Neuron (in vitro differentiated cells): ENCODE measurements around the gene NEB.
"Not testable (repeated sequence)": the region's sequence is repeated elsewhere in the genome, so short reads cannot be mapped to it uniquely, and the experiment has no call there.

Source experiments
- H2AFZ ChIP-seq: one replicate; pipeline ENCODE4 v1.6.1; 2013; ENCODE audit warnings: low read depth, mild to moderate bottlenecking, inconsistent platforms, low read length, moderate library complexity
- H3K27me3 ChIP-seq: one replicate; pipeline ENCODE4 v1.6.1; 2013; ENCODE audit warnings: low read length; ENCODE audit not compliant: insufficient read depth
- H3K36me3 ChIP-seq: one replicate; pipeline ENCODE4 v1.6.1; 2013; ENCODE audit warnings: low read length; ENCODE audit not compliant: insufficient read depth
- H3K4me1 ChIP-seq: one replicate; pipeline ENCODE4 v1.6.1; 2013; ENCODE audit warnings: low read length; ENCODE audit not compliant: insufficient read depth
- H3K4me3 ChIP-seq: 2 replicates; pipeline ENCODE4 v1.5.1; 2013; ENCODE audit warnings: mild to moderate bottlenecking, low read length, moderate library complexity
- H3K9me3 ChIP-seq: one replicate; pipeline ENCODE4 v1.6.1; 2013; ENCODE audit warnings: low read length

Gene NEB

GRCh38 chr2:151650456-151650855 is 83.8 kb downstream of the NEB start:
- H3K4me3 ChIP-seq, result no peak overlapping the region
- no peaks in the 10 kb centered on the region for H3K27me3 ChIP-seq
- peaks cover 2% of the 10 kb centered on the region for H3K9me3 ChIP-seq
- no peaks in the 10 kb centered on the region for H3K36me3 ChIP-seq
- H2AFZ ChIP-seq, result no peak overlapping the region
- no peaks in the 10 kb centered on the region for H3K4me1 ChIP-seq

- H3K4me3 ChIP-seq, result no peak overlapping the region
- no peaks in the 10 kb centered on the region for H3K36me3 ChIP-seq
- H3K27me3 ChIP-seq, result no peaks in the 10 kb centered on the region
- no peak overlapping the region for H2AFZ ChIP-seq
- H3K4me1 ChIP-seq, result no peaks in the 10 kb centered on the region
- H3K9me3 ChIP-seq, result peaks cover 2% of the 10 kb centered on the region
Measured at GRCh38 chr2:151649966-151650365, 84.3 kb downstream of the NEB start.

- H3K36me3 ChIP-seq, result no peaks in the 10 kb centered on the region
Measured at GRCh38 chr2:151649400-151649799, 84.9 kb downstream of the NEB start.

GRCh38 chr2:151646512-151646911 is 87.8 kb downstream of the NEB start:
- not testable (repeated sequence) for H3K9me3 ChIP-seq, H2AFZ ChIP-seq, H3K27me3 ChIP-seq, H3K4me3 ChIP-seq, H3K4me1 ChIP-seq, H3K36me3 ChIP-seq

More at GRCh38 chr2:151649400-151649799, 84.9 kb downstream of the NEB start:
- Histone ChIP-seq H2AFZ (no peak overlapping the region), H3K27me3 (no peaks in the 10 kb centered on the region), H3K4me3 (no peak overlapping the region), H3K9me3 (peaks cover 2% of the 10 kb centered on the region), H3K4me1 (no peaks in the 10 kb centered on the region)

GRCh38 chr2:151644580-151644979 is 89.7 kb downstream of the NEB start:
- Histone ChIP-seq H2AFZ (no peak overlapping the region), H3K36me3 (no peaks in the 10 kb centered on the region), H3K4me3 (no peak overlapping the region), H3K9me3 (no peaks in the 10 kb centered on the region), H3K4me1 (no peaks in the 10 kb centered on the region), H3K27me3 (no peaks in the 10 kb centered on the region)

- H3K36me3 ChIP-seq, H3K27me3 ChIP-seq, H3K4me3 ChIP-seq: not testable (repeated sequence)
Measured at GRCh38 chr2:151641895-151642294, 92.4 kb downstream of the NEB start.

GRCh38 chr2:151640087-151640486 is 94.2 kb downstream of the NEB start:
- Histone ChIP-seq H3K27me3 (no peaks in the 10 kb centered on the region), H3K4me3 (no peak overlapping the region), H3K4me1 (peaks cover 3% of the 10 kb centered on the region), H3K36me3 (no peaks in the 10 kb centered on the region), H3K9me3 (no peaks in the 10 kb centered on the region), H2AFZ (no peak overlapping the region)

More at GRCh38 chr2:151641895-151642294, 92.4 kb downstream of the NEB start:
- not testable (repeated sequence) for H3K4me1 ChIP-seq, H3K9me3 ChIP-seq, H2AFZ ChIP-seq

- Histone ChIP-seq H3K4me3 (no peak overlapping the region), H3K9me3 (no peaks in the 10 kb centered on the region), H3K4me1 (peaks cover 3% of the 10 kb centered on the region), H3K27me3 (no peaks in the 10 kb centered on the region), H2AFZ (no peak overlapping the region), H3K36me3 (no peaks in the 10 kb centered on the region)
Measured at GRCh38 chr2:151638990-151639389, 95.3 kb downstream of the NEB start.

- no peak overlapping the region for H3K4me3 ChIP-seq
Measured at GRCh38 chr2:151638191-151638933, 95.9 kb downstream of the NEB start.

GRCh38 chr2:151637271-151637781 is 97.0 kb downstream of the NEB start:
- no peaks in the 10 kb centered on the region for H3K27me3 ChIP-seq
- H3K36me3 ChIP-seq, result no peaks in the 10 kb centered on the region

More at GRCh38 chr2:151638191-151638933, 95.9 kb downstream of the NEB start:
- no peaks in the 10 kb centered on the region for H3K9me3 ChIP-seq
- H2AFZ ChIP-seq, result no peak overlapping the region
- no peaks in the 10 kb centered on the region for H3K27me3 ChIP-seq
- H3K4me1 ChIP-seq, result peaks cover 3% of the 10 kb centered on the region
- H3K36me3 ChIP-seq, result no peaks in the 10 kb centered on the region

GRCh38 chr2:151634736-151635467 is 99.4 kb downstream of the NEB start:
- H3K9me3 ChIP-seq, result no peaks in the 10 kb centered on the region
- H3K4me1 ChIP-seq, result peaks cover 3% of the 10 kb centered on the region
- H3K36me3 ChIP-seq, result no peaks in the 10 kb centered on the region

More at GRCh38 chr2:151637271-151637781, 97.0 kb downstream of the NEB start:
- no peak overlapping the region for H2AFZ ChIP-seq
- H3K9me3 ChIP-seq, result no peaks in the 10 kb centered on the region
- peaks cover 3% of the 10 kb centered on the region for H3K4me1 ChIP-seq
- H3K4me3 ChIP-seq, result no peak overlapping the region

GRCh38 chr2:151632993-151633565 is 101.2 kb downstream of the NEB start:
- Histone ChIP-seq H3K27me3 (no peaks in the 10 kb centered on the region), H3K4me3 (no peak overlapping the region), H3K36me3 (no peaks in the 10 kb centered on the region), H3K4me1 (peaks cover 3% of the 10 kb centered on the region), H2AFZ (no peak overlapping the region), H3K9me3 (no peaks in the 10 kb centered on the region)

More at GRCh38 chr2:151634736-151635467, 99.4 kb downstream of the NEB start:
- no peaks in the 10 kb centered on the region for H3K27me3 ChIP-seq
- no peak overlapping the region for H3K4me3 ChIP-seq
- H2AFZ ChIP-seq, result no peak overlapping the region

GRCh38 chr2:151630372-151630771 is 103.9 kb downstream of the NEB start:
- H3K4me3 ChIP-seq, result no peak overlapping the region
- H3K4me1 ChIP-seq, result no peaks in the 10 kb centered on the region
- H3K9me3 ChIP-seq, result no peaks in the 10 kb centered on the region
- H3K27me3 ChIP-seq, result no peaks in the 10 kb centered on the region
- no peak overlapping the region for H2AFZ ChIP-seq
- H3K36me3 ChIP-seq, result no peaks in the 10 kb centered on the region
